ENCODE data around the gene ZNF414. TPM values are rescaled to one million over a fixed set of nuclear protein-coding genes. Genes with fewer than 3 reads are reported as not detected.

Gene ZNF414
- total RNA-seq, 6 experiments from 2014 or later: 9.5 to 17.4 (median 11.9) TPM

DNA sequence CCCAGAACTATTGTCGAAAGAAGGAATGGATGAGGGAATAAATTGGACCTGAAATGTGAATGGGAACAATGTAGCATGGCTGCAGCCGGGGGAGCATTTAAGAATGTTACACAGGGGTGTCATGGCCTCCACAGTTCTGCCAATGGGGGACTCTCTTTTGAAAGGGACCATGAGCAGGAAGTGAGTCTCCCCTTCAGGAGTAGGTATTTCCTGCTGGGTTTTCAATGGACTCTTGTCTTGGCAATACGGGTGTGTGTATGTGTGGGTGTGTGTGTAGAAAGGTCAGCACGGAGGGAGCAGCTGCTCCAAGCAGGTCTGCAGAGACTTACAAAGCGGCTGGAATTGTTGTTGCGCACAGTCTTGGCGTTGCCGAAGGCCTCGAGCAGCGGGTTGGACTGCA lies 38.8 kb upstream of the ZNF414 start:
- ATAC-seq: no peak
- Histone ChIP-seq H3K27me3 (no peaks in the 10 kb centered on the region), H3K27ac (no peak overlapping the region), H3K4me3 (no peak overlapping the region), H3K4me1 (no peaks in the 10 kb centered on the region), H3K9me3 (no peaks in the 10 kb centered on the region), H3K36me3 (no peaks in the 10 kb centered on the region)
- TF ChIP-seq CTCF (IDR thresholded peaks at IDR 0.05) (no peak), POLR2A (IDR thresholded peaks at IDR 0.05) (no peak)
- 86% methylated on average over 2 of the region's 10 CpGs for WGBS (ENCODE audit: insufficient coverage, low coverage, low lambda C conversion rate, missing lambda C conversion rate)
- no peak for DNase-seq
- intact Hi-C loops (cut with DNase I): no loop called here

DNA sequence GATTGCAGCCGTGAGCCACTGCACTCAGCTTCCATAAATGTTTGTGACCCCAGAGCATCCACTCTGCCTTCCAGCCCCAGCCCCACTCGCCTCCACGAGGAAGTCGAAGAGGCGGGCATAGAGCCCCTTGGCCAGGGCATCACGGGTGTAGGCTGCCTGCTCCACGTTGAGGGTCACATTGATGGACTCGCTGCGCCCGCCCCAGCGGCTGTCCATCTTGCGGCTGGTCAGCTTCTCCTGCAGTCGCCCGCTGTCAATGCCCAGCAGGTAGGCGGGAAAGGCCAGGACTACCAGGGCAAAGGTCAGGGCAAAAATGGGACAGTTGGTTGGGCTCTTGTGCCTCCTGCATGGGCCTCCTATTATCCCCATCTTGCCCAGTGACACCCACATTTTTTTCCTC lies 36.1 kb upstream of the ZNF414 start:
- DNase-seq (no peak), ATAC-seq (no peak)
- no peak for TF ChIP-seq POLR2A (IDR thresholded peaks at IDR 0.05)
- TF ChIP-seq CTCF (IDR thresholded peaks at IDR 0.05): no peak
- WGBS (ENCODE audit: insufficient coverage, low coverage, low lambda C conversion rate, missing lambda C conversion rate): 80% methylated on average over 1 of the region's 15 CpGs
- no peaks in the 10 kb centered on the region for H3K27me3 ChIP-seq
- no peaks in the 10 kb centered on the region for H3K9me3 ChIP-seq
- H3K27ac ChIP-seq: no peak overlapping the region
- no peaks in the 10 kb centered on the region for H3K4me1 ChIP-seq
- H3K36me3 ChIP-seq: peaks cover 0 to 8% (median 0%) of the 10 kb centered on the region in 4 donors
- intact Hi-C loops (cut with DNase I): no loop called here
- H3K4me3 ChIP-seq: no peak overlapping the region

DNA sequence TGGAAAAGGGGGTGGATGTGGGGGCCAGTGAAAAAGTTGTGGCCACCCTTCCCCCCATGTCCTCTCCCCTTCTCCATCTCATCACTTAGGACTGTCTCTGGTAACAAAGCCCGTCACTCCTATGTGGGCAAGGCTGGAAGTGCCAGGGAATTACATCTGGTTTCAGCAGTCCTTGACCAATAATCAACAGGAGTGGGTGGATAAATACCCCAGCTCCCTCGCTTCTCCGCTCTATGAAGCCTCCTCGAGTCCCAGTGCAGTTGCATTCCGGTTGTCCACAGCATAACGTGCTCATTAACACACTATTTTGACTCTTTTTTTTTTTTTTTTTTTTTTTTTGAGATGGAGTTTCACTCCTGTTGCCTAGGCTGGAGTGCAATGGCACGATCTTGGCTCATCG lies 31.8 kb upstream of the ZNF414 start:
- ATAC-seq: no peak
- no peak for DNase-seq
- peaks cover 0 to 8% (median 0%) of the 10 kb centered on the region in 4 donors for H3K36me3 ChIP-seq
- H3K27ac ChIP-seq: no peak overlapping the region
- intact Hi-C loops (cut with DNase I): no loop called here
- 100% methylated on average over 5 of the region's 8 CpGs for WGBS (ENCODE audit: insufficient coverage, low coverage, low lambda C conversion rate, missing lambda C conversion rate)
- H3K4me1 ChIP-seq: no peaks in the 10 kb centered on the region
- TF ChIP-seq POLR2A (IDR thresholded peaks at IDR 0.05) (no peak), CTCF (IDR thresholded peaks at IDR 0.05) (no peak)
- H3K4me3 ChIP-seq: no peak overlapping the region
- H3K27me3 ChIP-seq: no peaks in the 10 kb centered on the region
- no peaks in the 10 kb centered on the region for H3K9me3 ChIP-seq

DNA sequence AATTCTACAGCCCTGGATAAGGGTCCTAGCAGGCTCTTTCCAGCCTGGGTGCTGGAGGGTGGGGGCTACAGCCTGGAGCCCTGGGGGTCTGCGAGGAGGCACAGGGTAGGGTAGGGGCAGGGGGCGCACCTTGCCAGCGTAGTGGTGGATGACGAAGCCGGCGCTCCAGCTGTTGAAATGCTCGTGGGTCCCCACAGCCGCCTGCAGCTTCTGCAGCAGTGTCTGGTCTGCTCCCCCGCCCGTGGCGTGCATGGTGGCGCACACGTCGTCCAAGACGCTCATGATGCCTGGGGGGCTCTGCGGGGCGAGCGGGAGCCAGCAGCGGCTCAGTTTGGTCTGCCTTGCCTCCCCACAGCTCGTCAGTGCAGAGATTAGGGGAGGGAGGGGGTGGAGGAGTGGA lies 30.2 kb upstream of the ZNF414 start:
- TF ChIP-seq POLR2A (IDR thresholded peaks at IDR 0.05): no peak
- no peak for TF ChIP-seq CTCF (IDR thresholded peaks at IDR 0.05)
- ATAC-seq: peak in 1 of 4 donors; percentile 22
- Histone ChIP-seq H3K4me1 (no peaks in the 10 kb centered on the region), H3K27me3 (no peaks in the 10 kb centered on the region), H3K4me3 (no peak overlapping the region), H3K27ac (no peak overlapping the region), H3K36me3 (peaks cover 0 to 8% (median 0%) of the 10 kb centered on the region in 4 donors), H3K9me3 (no peaks in the 10 kb centered on the region)
- intact Hi-C loops (cut with DNase I): no loop called here
- 100% methylated on average over 2 of the region's 20 CpGs for WGBS (ENCODE audit: insufficient coverage, low coverage, low lambda C conversion rate, missing lambda C conversion rate)
- no peak for DNase-seq

DNA sequence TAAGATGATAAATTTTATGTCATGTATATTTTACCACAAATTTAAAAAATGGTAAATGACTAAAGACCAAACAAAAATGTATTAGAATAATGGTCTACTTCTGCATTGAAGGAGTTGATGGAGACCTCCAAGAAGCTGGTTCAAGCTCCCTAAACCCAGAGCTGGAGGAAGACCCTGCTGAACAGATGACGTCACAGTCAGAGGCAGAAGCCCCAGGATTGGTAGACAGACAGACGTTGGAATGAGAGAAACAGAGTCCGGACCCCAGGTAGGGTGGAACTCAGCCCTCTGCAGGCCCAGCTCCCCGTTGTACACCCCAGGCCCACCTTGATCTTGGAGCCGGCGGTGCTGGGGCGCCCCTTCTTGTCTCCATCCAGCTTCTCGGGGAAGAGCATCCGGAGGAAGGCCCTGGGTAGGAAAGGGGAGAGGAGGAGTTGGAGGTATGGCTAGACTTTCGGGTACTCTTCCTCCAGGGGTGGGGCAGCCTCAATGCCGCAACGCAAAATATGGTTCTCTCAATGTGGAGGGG lies 25.7 kb upstream of the ZNF414 start:
- TF ChIP-seq POLR2A (IDR thresholded peaks at IDR 0.05) (no peak), CTCF (IDR thresholded peaks at IDR 0.05) (no peak)
- ATAC-seq: no peak
- 82% methylated on average over 5 of the region's 12 CpGs for WGBS (ENCODE audit: insufficient coverage, low coverage, low lambda C conversion rate, missing lambda C conversion rate)
- no peak for DNase-seq
- Histone ChIP-seq H3K9me3 (no peaks in the 10 kb centered on the region), H3K36me3 (no peaks in the 10 kb centered on the region), H3K4me1 (no peaks in the 10 kb centered on the region), H3K27ac (no peak overlapping the region), H3K27me3 (no peaks in the 10 kb centered on the region), H3K4me3 (no peak overlapping the region)
- intact Hi-C loops (cut with DNase I): no loop called here
